Osteocyte (in vitro differentiated cells): ENCODE measurements around the gene VGLL4. TPM values are rescaled to one million over a fixed set of nuclear protein-coding genes. Genes with fewer than 3 reads are reported as not detected.

ENCODE experiments used
- DNase-seq: peaks from one replicate; pipeline ENCODE4 v3.0.0; 2021; ENCODE audit warnings: mixed read lengths; ENCODE audit not compliant: unreplicated experiment; ENCODE audit errors: extremely low spot score
- H3K27ac Mint-ChIP-seq: one replicate; pipeline ENCODE4 v1.8.0; 2021; ENCODE audit warnings: mild to moderate bottlenecking, mixed read lengths; ENCODE audit not compliant: unreplicated experiment
- H3K27me3 Mint-ChIP-seq: one replicate; pipeline ENCODE4 v1.8.0; 2021; ENCODE audit warnings: mixed read lengths; ENCODE audit not compliant: unreplicated experiment
- H3K36me3 Mint-ChIP-seq: one replicate; pipeline ENCODE4 v1.8.0; 2021; ENCODE audit warnings: mixed read lengths; ENCODE audit not compliant: unreplicated experiment
- H3K4me1 Mint-ChIP-seq: one replicate; pipeline ENCODE4 v1.8.0; 2021; ENCODE audit warnings: mixed read lengths; ENCODE audit not compliant: unreplicated experiment
- H3K4me3 Mint-ChIP-seq: one replicate; pipeline ENCODE4 v1.8.0; 2021; ENCODE audit warnings: mild to moderate bottlenecking, moderate library complexity, mixed read lengths; ENCODE audit not compliant: unreplicated experiment
- H3K9me3 Mint-ChIP-seq: one replicate; pipeline ENCODE4 v1.8.0; 2021; ENCODE audit warnings: mixed read lengths; ENCODE audit not compliant: unreplicated experiment
- CTCF ChIP-seq: fragments of 200-600 bp; sonication (generic); IDR thresholded peaks from 2 replicates; pipeline ENCODE4 v1.5.0; 2021; ENCODE audit warnings: antibody characterized with exemption, mild to moderate bottlenecking, moderate library complexity
- total RNA-seq: library from RNA; stranded (reverse); gene quantifications from 2 replicates; pipeline ENCODE4 v1.2.1, GENCODE V29; 2021

VGLL4 gene
- total RNA-seq, 1 donor from 2014 or later: 139 TPM

DNA sequence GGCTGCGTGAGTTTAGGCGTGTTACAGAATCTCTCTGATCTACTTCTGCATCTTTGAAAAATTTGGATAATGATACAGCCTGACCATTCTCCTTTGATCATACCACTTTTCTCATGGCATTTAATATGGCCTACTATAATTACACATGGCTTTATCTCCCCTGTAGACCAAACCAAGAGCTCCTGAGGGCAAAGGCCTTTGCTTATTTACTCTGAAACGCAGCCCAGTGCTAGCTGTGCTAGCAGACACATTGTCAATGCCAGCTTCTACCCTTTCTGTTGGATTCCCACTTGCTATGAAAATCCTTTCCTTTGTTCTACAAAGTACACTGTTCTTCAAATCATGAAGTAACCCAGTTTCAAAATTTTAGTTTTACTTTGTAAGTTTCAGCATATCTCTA, 16.5 kb upstream of the VGLL4 start:
- Mint-ChIP-seq H3K27ac (no peak overlapping the region), H3K4me1 (peaks cover 29% of the 10 kb centered on the region), H3K36me3 (no peaks in the 10 kb centered on the region), H3K4me3 (no peak overlapping the region), H3K9me3 (no peaks in the 10 kb centered on the region), H3K27me3 (no peaks in the 10 kb centered on the region)
- no peak for TF ChIP-seq CTCF
- no peak for DNase-seq

- Mint-ChIP-seq H3K27ac (no peak overlapping the region), H3K4me1 (peaks cover 26% of the 10 kb centered on the region), H3K36me3 (no peaks in the 10 kb centered on the region), H3K4me3 (no peak overlapping the region), H3K9me3 (no peaks in the 10 kb centered on the region), H3K27me3 (no peaks in the 10 kb centered on the region)
- TF ChIP-seq CTCF: no peak
- no peak for DNase-seq
Observed at GRCh38 chr3:11658180-11658579, 14.5 kb upstream of the VGLL4 start.

GRCh38 chr3:11655196-11655928, 11.6 kb upstream of the VGLL4 start:
- no peak overlapping the region for H3K27ac Mint-ChIP-seq
- peaks cover 19% of the 10 kb centered on the region for H3K4me1 Mint-ChIP-seq
- peak; percentile 55 for TF ChIP-seq CTCF
- H3K36me3 Mint-ChIP-seq: no peaks in the 10 kb centered on the region
- no peaks in the 10 kb centered on the region for H3K27me3 Mint-ChIP-seq
- no peak for DNase-seq
- H3K9me3 Mint-ChIP-seq: no peaks in the 10 kb centered on the region
- H3K4me3 Mint-ChIP-seq: no peak overlapping the region

GRCh38 chr3:11654166-11654565, 10.5 kb upstream of the VGLL4 start:
- no peaks in the 10 kb centered on the region for H3K9me3 Mint-ChIP-seq
- peaks cover 19% of the 10 kb centered on the region for H3K4me1 Mint-ChIP-seq
- no peaks in the 10 kb centered on the region for H3K27me3 Mint-ChIP-seq
- no peak overlapping the region for H3K4me3 Mint-ChIP-seq
- DNase-seq: no peak
- H3K27ac Mint-ChIP-seq: no peak overlapping the region
- H3K36me3 Mint-ChIP-seq: no peaks in the 10 kb centered on the region
- no peak for TF ChIP-seq CTCF

- DNase-seq: no peak
- no peak for TF ChIP-seq CTCF
- Mint-ChIP-seq H3K4me1 (peaks cover 21% of the 10 kb centered on the region), H3K4me3 (no peak overlapping the region), H3K27me3 (no peaks in the 10 kb centered on the region), H3K36me3 (no peaks in the 10 kb centered on the region), H3K9me3 (no peaks in the 10 kb centered on the region), H3K27ac (no peak overlapping the region)
Observed at GRCh38 chr3:11653298-11654055, 9.8 kb upstream of the VGLL4 start.
